HG03159 (cell line): ENCODE results near the gene KDM2B.
A peak's percentile ranks its signal among the peaks of the same experiment; 100 is the strongest.

Experiments used
- ATAC-seq: cut with Tn5 transposase; IDR thresholded peaks from one replicate; pipeline ENCODE4 v1.9.1; 2021; ENCODE audit warnings: mild to moderate bottlenecking, moderate library complexity; ENCODE audit not compliant: unreplicated experiment

Gene KDM2B

GRCh38 chr12:121532503-121533393 is 48.1 kb downstream of the KDM2B start:
- ATAC-seq: no peak

- no peak for ATAC-seq
Observed at GRCh38 chr12:121531356-121531750, 49.5 kb downstream of the KDM2B start.

- peak; percentile 43 for ATAC-seq
Observed at GRCh38 chr12:121530600-121531355, 50.0 kb downstream of the KDM2B start.

- ATAC-seq: no peak
Observed at GRCh38 chr12:121529184-121529583, 51.6 kb downstream of the KDM2B start.

GRCh38 chr12:121525411-121525810 is 55.4 kb downstream of the KDM2B start:
- no peak for ATAC-seq

GRCh38 chr12:121524196-121524916 is 56.5 kb downstream of the KDM2B start:
- ATAC-seq: no peak

GRCh38 chr12:121523741-121524140 is 57.1 kb downstream of the KDM2B start:
- no peak for ATAC-seq

GRCh38 chr12:121522971-121523370 is 57.9 kb downstream of the KDM2B start:
- no peak for ATAC-seq

GRCh38 chr12:121520586-121521086 is 60.2 kb downstream of the KDM2B start:
- no peak for ATAC-seq

- no peak for ATAC-seq
Observed at GRCh38 chr12:121520119-121520518, 60.7 kb downstream of the KDM2B start.

- no peak for ATAC-seq
Observed at GRCh38 chr12:121519227-121519626, 61.6 kb downstream of the KDM2B start.

- no peak for ATAC-seq
Observed at GRCh38 chr12:121518656-121519055, 62.2 kb downstream of the KDM2B start.

GRCh38 chr12:121516437-121517011 is 64.3 kb downstream of the KDM2B start:
- ATAC-seq: no peak

GRCh38 chr12:121515615-121516014 is 65.2 kb downstream of the KDM2B start:
- ATAC-seq: no peak

GRCh38 chr12:121514184-121514742 is 66.6 kb downstream of the KDM2B start:
- ATAC-seq: peak; percentile 62

- peak; percentile 42 for ATAC-seq
Observed at GRCh38 chr12:121513464-121514183, 67.2 kb downstream of the KDM2B start.

- no peak for ATAC-seq
Observed at GRCh38 chr12:121512561-121512960, 68.3 kb downstream of the KDM2B start.

- no peak for ATAC-seq
Observed at GRCh38 chr12:121511916-121512315, 68.9 kb downstream of the KDM2B start.

GRCh38 chr12:121509339-121509738 is 71.5 kb downstream of the KDM2B start:
- no peak for ATAC-seq

GRCh38 chr12:121508533-121508932 is 72.3 kb downstream of the KDM2B start:
- no peak for ATAC-seq
